ENCODE data around the gene RETREG2.

- TF ChIP-seq, protein P1, sequence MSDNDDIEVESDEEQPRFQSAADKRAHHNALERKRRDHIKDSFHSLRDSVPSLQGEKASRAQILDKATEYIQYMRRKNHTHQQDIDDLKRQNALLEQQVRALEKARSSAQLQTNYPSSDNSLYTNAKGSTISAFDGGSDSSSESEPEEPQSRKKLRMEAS (IDR thresholded peaks at IDR 0.05): no peak
- no peak for TF ChIP-seq RXRA (IDR thresholded peaks at IDR 0.05)
- TF ChIP-seq, protein P2, sequence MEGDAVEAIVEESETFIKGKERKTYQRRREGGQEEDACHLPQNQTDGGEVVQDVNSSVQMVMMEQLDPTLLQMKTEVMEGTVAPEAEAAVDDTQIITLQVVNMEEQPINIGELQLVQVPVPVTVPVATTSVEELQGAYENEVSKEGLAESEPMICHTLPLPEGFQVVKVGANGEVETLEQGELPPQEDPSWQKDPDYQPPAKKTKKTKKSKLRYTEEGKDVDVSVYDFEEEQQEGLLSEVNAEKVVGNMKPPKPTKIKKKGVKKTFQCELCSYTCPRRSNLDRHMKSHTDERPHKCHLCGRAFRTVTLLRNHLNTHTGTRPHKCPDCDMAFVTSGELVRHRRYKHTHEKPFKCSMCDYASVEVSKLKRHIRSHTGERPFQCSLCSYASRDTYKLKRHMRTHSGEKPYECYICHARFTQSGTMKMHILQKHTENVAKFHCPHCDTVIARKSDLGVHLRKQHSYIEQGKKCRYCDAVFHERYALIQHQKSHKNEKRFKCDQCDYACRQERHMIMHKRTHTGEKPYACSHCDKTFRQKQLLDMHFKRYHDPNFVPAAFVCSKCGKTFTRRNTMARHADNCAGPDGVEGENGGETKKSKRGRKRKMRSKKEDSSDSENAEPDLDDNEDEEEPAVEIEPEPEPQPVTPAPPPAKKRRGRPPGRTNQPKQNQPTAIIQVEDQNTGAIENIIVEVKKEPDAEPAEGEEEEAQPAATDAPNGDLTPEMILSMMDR (IDR thresholded peaks at IDR 0.05; ENCODE audit: low read depth, low read length, missing input control): no peak
- no peak for TF ChIP-seq HNF4A (conservative IDR thresholded peaks at IDR 0.05)
- no peak for TF ChIP-seq TAF1 (conservative IDR thresholded peaks at IDR 0.05)
- no peak for TF ChIP-seq FOXA1 (IDR thresholded peaks at IDR 0.05)
- no peak for TF ChIP-seq NR2F2 (IDR thresholded peaks at IDR 0.05)
- TF ChIP-seq JUND (IDR thresholded peaks at IDR 0.05): no peak
- no peak for TF ChIP-seq ZBTB33 (IDR thresholded peaks at IDR 0.05)
- no peak for TF ChIP-seq ATF3 (IDR thresholded peaks at IDR 0.05)
- no peak for TF ChIP-seq SP1 (IDR thresholded peaks at IDR 0.05)
- no peak for TF ChIP-seq EGR1 (IDR thresholded peaks at IDR 0.05; ENCODE audit: low read depth in 2 of 2)
- TF ChIP-seq REST (IDR thresholded peaks at IDR 0.05): no peak
Observed at GRCh38 chr2:219186754-219187456, 8.8 kb downstream of the RETREG2 start.
